Measurements from ENCODE around the gene PDZD7.

The PDZD7 gene

DNA sequence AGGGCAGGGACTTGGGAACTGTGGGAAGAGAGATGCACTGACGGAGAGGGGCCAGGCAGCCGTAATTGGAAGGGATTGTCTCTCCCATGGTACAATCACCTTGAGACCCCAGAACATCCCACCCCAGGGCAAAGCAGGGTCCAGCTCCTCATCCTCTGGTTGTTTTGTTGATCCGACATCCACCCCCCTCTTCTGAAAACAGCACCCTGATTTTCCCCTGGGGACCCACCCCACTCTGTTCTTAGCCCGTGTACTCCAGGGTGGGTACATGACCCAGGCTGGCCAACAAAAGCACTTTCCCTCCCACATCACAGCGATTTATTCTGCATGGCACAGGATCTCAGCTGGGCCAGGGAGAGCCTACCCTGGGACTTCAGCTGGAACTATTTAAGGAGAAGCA, 14.1 kb downstream of the PDZD7 start:
- DNase-seq: no peak

DNA sequence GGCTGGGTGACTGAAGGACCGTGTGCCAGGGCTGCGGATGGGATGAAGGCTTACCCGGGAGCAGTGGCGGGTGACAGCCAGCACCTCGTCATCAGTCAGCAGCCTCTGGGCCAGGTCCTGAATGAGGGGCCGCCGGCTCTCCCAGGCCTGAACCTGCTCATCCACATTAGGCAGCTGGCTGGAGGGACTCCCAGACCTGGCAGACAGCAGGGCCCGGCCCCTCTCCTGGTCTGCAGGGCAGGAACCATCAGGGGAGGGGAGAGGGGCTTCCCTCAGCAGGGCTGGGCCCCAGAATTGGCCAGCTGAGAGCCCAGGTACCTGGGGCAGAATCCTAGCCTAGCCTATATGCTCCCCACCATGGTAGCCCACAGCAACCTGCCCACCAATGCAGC, 15.4 kb downstream of the PDZD7 start:
- no peak for DNase-seq

DNA sequence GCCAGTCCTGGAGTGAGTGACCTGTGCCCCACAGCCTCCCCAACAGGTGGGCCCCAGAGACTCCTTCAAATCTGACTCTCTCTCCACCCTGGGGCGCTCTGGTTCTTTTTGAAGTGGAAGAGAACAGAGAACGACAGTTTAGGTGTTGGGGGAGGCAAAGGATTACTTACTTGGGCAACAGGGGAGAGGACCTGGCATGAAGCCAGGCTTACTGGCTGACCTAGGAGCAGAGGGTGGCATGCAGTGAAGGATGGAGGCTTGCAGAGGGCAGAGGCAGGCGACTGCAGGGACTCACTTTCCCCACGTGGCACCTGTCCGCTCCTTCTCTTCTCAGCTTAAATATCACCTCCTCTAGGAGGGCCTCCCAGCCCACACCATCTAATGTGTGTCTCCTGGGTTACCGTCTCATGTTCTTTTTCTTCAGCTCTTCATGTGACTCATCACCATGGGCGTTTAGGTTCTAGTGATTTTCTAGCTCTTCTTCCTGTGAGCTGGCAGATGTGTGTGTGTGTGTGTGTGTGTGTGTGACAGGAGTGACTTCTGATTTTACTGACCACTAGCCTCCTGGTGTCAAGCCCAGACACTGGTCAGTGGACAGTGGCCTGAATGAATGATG, 15.9 kb downstream of the PDZD7 start:
- DNase-seq: no peak

DNA sequence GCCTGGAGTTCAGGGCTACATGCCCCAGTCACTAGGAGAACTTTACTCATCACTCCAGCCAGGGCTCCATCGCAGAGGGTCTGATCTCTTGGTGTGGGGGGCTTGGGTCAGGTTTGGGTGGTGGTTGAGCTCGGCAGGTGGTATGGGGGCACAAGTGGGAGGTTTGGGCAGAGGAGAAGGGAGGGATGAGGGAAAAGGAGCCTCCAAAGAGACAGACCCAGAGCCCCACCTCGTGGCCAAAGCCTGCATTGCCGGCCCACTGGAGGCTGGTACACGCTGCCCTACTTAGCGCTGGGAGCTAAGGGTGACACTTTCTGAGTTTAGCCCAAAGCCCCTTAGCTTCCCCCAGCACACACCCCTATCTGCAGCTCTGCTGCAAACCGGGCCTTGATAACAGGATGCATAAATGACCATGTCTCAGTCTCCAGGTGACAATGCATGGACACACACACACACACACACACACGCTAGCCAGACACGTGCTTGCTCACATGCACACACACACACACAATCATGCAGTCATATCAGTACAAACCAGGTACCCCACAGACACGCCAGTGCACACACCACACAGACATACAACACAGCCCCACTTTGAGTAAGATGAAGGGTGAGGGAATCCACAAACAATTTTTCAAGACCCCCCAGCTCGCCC, 16.6 kb downstream of the PDZD7 start:
- peak; percentile 60 for DNase-seq

DNA sequence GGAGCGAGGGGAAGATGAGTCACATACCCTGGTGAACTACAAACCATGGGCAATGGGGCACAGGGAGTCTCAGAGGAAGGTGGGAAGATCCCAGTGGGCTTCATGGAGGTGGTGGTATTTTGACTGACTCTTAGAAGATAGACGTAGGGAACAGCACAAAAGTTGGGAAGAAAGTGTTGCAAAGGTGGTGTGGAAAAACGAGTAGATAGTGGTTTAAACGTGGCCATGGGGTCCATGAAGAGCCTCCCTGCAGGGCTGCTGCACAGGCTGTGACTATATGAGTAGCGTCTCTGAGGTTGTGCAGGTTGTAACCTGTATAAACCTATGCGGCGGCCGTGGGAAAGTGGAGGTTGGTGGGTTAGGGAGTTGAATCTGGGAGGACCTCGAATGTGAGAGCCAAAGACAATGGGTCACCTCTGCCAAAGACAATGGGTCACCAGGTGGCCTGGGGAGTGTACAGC, 17.5 kb downstream of the PDZD7 start:
- no peak for DNase-seq

DNA sequence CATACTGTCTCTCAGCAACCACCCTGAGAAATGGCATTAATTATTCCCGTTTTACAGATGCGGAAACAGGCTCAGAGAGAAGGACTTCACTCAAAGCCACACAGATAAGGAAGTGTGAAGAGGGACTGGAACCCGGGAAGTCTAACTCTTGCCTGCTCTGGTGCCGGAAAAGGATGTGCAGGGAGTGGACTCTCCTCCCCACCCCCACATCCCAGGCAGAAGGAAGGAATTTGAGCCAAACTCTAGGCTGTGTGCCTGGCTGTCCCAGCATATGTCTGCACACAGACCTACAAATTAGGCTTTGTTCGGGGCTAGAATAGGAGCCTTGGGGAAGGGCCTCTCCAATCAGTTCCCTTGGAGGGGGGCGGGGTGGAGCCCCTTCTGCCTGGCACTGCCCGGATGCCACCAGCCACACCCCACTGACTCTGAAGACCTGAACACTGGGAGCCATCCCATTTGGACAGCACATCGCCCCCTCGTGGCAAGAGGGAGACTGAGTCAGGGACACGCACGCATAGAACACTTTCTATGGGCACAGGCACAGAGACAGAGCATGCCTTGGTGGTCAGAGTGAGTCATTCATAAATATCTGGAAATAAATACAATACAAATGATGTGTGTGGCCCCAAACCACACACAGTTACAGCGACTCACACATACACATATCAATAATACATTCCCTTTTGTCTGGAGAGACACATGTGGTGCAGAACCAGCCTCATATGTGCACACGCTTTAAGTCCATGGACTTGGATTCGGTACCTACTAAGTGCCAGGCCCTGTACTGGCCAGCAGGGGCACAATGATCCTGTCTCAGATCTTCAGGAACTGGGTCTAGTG, 18.2 kb downstream of the PDZD7 start:
- peak; percentile 68 for DNase-seq

DNA sequence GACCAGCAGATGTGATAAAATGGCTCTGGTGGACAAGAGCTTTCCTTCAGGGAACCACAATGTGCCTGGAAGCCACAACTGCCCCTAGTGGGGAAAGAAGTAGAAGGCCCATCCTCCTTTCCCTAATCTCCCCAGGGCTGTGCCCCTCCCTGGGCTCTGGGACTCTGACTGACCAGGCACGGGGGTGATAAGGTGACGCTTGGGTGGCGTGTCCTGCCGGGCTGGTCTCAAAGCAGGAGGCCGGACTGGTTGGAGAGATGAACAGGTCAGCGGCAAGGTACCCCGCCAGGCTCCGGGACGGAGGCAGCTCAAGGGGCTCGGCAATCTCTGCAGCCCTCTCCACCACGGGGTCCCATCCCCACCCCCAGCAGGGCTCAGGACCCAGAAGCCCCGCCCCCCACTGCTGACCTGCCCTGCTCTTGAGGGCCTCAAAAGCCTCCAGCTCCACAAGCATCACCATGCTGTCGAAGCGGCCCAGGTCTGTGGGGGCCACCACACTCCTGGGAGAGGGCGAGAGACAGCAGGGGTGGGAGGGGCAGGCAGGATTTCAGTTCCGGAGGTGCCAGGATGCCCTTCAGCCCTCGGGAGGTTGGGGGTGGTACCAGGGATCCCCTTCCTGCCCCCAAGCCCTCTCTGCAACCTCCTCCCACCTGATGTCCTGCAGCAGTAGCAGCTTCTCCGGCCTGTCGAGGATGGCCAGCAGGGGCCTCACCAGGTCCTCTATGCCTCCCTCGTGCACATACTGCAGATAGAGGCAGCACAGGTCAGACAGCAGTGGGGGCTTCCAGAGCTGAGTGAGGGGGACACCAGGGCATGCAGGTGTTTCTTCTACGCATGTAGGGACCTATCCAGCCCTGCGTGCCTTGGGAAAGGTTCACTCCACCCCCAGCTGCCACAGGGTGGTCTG, 19.2 kb downstream of the PDZD7 start:
- DNase-seq: no peak

DNA sequence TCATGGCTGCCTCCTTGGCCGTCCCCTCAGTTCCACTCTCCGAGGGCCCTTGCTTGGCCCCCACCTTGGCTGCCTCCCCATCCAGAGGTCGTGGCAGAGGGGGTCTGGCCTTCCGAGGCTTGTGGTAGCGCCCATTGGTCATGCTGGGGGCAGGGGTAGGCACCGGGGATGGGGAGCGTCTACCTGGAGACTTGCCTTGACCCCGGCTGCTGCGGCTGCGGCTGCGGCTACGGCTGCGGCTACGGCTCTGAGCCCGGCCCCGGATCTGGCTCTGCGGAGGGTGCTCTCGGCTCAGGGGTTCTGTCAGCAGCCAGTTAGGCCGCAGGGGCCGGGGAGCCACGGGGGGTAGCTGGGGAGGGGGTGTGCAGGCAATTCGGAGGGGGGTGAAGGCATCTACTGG, 20.6 kb downstream of the PDZD7 start:
- no peak for DNase-seq

DNA sequence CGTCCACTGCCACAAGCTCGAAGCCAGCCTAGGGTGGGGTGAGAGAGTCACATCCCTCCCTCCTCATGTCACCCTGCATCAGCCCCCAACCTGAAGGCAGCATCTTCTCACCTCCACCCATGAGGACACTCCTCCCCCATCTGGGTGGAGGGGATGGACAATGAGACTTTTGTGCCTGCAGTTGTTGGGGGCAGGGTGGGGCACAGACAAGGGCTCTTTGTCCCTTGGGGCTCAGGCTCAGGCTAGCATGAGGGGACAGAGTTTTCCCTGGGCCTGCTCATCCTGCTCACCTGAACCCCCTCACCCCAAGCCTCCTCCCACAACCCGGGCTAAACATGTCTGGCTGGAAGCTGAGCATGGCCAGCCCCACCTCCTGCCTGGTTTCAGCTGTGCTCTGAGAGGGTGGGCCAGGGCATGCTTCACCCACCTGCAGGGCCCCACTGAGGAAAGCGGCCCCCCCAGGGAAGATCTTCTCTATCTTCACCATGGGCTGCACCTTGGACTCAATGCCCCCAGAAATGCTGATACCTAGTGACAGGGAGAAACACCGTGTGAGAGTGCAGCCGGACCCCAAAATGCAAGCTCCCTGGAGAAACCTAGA, 22.0 kb downstream of the PDZD7 start:
- DNase-seq: no peak

DNA sequence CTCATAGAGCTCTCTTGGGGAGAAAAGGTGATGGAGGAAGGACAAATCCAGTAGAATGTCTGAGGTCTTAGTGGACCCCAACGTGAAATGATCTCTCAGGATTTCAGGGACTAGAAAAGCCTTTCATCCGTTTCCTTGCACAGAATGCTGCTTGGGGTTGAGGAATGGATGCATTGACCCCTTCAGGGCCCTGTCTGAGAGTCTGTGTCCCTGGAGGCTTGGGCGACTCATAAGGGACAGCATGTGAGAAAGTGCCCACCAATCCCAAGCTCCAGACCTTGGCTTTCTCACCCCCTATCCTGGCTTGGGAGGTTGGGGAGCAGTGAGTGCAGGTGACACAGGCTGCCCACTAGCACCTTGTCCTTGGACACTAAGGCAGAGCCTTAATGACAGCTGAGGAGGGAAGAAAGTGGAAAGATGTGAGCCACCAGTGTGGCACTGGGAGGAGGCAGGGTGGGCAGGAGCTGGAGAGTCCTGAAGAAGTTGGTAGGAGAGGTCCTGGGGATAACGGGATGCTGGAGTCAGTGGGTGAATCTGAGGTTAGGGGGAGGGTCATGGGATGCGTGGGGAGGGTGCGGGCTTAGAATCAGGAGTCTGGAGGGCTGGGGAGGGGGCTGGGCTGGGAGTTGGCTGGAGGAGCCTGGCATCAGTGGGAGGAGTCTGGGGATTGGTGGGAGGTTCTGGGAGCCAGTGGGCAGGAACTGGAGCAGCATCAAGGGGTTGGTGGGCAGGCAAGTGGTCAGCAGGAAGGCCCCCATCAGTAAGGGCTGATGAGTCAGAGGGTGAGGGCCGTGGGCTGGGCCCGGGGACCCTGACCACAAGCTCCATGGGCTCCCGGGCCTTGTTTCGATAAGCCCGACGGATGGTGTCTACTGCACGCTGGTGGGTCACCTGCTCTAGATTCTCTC, 22.8 kb downstream of the PDZD7 start:
- no peak for DNase-seq

DNA sequence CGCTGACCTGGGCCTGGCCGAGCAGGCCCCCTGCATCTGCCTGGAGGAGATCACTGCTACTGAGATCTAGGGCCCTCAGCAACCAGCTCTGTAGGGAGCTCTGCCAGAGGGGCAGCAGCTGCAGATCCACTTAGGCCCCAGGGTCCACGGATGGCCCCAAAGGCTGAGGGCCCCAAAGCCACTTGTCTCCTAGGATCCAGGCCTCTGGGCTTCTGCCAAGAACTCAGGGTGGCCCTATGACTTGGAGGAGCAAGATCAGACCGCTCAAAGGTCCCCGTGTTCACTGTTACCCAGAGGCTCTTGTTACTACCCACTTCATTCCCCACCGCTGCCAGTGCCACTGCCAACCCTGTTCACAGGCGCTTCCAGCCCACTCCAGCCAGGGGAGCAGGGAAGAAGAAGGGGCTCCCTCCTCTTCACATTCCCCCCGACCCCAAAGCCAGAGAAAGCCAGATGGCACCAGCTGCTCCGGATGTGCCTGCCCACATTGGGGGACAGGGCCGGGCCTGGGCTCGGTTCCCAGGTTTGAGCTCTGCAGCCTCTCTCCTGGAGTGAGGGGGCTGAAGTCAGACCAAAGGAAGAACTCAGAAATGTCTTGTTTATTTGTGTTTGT, 23.7 kb downstream of the PDZD7 start:
- DNase-seq: no peak

DNA sequence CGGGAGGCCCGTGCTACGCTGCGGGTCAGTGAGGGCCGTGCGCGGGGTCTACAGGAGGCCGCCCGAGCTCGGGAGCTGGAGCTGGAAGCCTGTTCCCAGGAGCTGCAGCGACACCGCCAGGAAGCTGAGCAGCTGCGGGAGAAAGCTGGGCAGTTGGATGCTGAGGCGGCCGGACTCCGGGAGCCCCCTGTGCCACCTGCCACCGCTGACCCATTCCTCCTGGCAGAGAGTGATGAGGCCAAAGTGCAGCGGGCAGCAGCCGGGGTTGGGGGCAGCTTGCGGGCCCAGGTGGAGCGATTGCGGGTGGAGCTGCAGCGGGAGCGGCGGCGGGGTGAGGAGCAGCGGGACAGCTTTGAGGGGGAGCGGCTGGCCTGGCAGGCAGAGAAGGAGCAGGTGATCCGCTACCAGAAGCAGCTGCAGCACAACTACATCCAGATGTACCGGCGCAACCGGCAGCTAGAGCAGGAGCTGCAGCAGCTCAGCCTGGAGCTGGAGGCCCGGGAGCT, 24.3 kb downstream of the PDZD7 start:
- DNase-seq: no peak

DNA sequence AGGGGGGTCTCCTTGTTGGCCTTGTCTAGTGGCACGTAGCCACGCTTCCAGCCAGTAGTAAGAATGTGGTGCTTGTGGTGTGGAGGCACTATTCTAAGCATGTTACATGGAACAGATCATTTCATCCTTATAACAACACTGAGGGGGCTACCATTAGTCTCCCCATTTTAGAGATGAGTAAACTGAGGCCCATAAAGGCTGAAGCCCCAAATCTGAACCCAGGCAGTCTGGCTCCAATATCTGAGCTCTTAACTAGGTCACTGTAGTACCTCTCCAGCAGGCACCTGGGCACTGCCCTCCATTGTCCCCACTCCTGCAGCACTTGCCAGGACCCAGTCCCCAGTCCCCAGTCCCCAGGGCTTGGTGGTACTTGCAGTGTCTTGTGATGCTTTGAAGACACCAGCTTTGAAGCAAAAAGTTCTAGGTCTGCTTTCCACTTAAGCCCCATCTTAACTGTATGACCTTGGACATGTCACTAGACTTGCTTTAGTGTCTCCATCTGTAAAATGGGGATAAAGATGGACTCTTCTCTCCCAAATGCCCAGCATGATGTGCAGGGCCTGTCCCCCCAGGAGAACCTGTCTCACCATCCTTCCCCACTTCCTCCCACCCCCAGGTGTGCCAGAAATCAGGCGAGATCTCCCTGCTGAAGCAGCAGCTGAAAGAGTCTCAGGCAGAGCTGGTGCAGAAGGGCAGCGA, 24.9 kb downstream of the PDZD7 start:
- DNase-seq: no peak

DNA sequence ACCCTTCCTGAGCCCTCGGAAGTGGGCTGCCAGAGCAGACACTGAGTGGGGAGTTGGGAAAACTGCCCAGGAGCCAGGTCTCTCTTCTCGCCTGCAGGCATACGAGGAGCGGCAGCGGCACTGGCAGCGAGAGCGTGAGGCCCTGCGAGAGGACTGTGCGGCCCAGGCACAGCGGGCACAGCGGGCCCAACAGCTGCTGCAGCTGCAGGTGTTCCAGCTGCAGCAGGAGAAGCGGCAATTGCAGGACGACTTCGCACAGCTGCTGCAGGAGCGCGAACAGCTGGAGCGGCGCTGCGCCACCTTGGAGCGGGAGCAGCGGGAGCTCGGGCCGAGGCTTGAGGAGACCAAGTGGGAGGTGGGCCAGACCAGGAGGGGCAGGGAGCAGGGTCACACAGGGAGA, 25.6 kb downstream of the PDZD7 start:
- no peak for DNase-seq

DNA sequence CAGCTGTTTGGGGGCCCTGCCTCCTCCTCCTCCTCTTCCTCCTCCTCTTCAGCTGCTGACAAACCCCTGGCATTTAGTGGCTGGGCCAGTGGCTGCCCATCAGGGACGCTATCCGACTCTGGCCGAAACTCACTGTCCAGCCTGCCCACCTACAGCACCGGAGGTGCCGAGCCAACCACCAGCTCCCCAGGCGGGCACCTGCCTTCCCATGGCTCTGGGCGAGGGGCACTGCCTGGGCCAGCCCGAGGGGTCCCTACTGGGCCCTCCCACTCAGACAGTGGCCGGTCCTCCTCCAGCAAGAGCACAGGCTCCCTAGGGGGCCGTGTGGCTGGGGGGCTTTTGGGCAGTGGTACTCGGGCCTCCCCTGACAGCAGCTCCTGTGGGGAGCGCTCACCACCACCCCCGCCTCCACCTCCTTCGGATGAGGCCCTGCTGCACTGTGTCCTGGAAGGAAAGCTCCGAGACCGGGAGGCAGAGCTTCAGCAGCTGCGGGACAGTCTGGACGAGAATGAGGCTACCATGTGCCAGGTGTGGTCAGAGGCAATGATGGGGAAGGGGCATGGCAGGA, 27.2 kb downstream of the PDZD7 start:
- DNase-seq: no peak

DNA sequence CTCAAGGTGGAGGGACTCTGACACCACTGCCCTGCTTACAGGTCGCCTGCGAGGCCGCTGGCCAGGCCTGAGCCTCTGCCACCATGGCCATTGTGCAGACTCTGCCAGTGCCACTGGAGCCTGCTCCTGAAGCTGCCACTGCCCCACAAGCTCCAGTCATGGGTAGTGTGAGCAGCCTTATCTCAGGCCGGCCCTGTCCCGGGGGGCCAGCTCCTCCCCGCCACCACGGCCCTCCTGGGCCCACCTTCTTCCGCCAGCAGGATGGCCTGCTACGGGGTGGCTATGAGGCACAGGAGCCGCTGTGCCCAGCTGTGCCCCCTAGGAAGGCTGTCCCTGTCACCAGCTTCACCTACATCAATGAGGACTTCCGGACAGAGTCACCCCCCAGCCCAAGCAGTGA, 28.5 kb downstream of the PDZD7 start:
- no peak for DNase-seq

DNA sequence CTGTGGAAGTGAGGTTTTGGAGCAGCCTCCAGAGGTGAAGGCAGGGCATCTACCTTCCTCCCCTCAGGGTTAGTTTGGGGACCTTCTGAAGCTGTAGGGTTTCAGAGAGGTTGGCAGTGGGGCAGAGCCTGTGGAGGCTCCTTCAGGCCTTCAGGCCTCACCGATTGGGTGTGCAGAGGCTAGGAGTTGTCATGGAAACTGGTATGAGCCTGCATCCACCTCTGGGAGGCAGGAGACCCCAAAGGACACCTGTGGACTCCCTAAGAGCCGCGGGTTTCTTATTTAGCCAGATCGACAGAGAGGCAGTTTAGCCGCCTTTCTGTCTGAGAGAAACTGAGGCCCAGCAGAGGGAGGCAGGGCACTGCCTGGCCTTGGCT, 29.3 kb downstream of the PDZD7 start:
- DNase-seq: no peak

DNA sequence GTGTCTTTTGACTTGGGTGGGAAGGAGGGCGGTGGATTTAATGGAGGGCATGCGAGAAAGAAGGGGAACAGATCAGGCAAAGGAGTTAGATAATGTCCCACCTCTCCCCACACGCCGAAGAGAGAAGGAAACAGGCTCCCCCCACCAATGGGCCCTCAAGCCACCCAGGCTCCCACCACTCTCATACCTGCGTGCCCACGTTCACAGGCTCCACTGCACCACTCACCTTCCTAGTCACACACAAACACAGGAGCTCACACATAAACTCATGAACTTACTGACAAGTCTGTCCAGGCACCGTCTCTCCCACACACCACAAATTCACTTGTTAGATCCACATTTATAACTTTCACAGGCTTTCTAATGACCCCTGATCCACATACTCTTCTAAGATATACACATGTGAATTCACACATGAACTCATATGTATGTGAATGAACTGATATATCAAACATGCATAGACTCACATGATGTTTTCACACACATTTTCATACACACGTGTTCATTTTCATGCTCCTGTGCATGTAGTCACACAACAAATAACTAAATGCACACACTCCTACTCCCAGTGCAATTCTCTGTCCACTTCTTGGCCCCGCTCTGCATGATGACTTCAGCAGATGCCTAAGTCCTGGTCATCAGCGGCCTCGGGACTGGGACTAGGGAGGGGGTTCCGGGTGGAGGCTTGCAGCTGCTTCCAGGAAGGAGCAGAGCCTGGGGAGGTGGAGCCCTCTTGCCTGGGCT, 29.8 kb downstream of the PDZD7 start:
- DNase-seq: no peak

Data from central memory CD4-positive, alpha-beta T cell (primary cell).